Activated CD4-positive, alpha-beta T cell treated with anti-CD3 and anti-CD28 coated beads, Interleukin-2, amount 10 ng/mL, durations not matched to agents 7 days and 5 days (primary cell): Measurements from ENCODE around the gene TTC7B. TPM values are rescaled to one million over a fixed set of nuclear protein-coding genes. Genes with fewer than 3 reads are reported as not detected.

ENCODE experiments used
- CTCF ChIA-PET: fragments of 350-600 bp; sonication (Branson Sonifier 250); formaldehyde crosslinking; loops from one replicate; lab custom pipeline; 2021; ENCODE audit warnings: antibody characterized with exemption; lab: Charles Lee
- POLR2A ChIA-PET: fragments of 350-600 bp; sonication (Branson Sonifier 250); formaldehyde crosslinking; loops from one replicate; lab custom pipeline; 2021; ENCODE audit warnings: antibody characterized with exemption; lab: Charles Lee
- DNase-seq: peaks from one replicate; pipeline ENCODE4 v3.0.0-alpha.2; 2020
- H3K27ac Mint-ChIP-seq: one replicate; pipeline ENCODE4 v1.8.0; 2021; ENCODE audit warnings: mild to moderate bottlenecking, moderate library complexity, mixed read lengths
- H3K27me3 Mint-ChIP-seq: one replicate; pipeline ENCODE4 v1.8.0; 2021; ENCODE audit warnings: mixed read lengths
- H3K36me3 Mint-ChIP-seq: one replicate; pipeline ENCODE4 v1.8.0; 2021; ENCODE audit warnings: low read depth, mixed read lengths
- H3K4me1 Mint-ChIP-seq: one replicate; pipeline ENCODE4 v1.8.0; 2021; ENCODE audit warnings: mixed read lengths
- H3K4me3 Mint-ChIP-seq: one replicate; pipeline ENCODE4 v1.8.0; 2021; ENCODE audit warnings: mild to moderate bottlenecking, moderate library complexity, mixed read lengths
- H3K9me3 Mint-ChIP-seq: one replicate; pipeline ENCODE4 v1.8.0; 2021; ENCODE audit warnings: mixed read lengths
- total RNA-seq, 2 experiments: library from RNA; stranded (reverse); gene quantifications; one replicate each; pipeline ENCODE4 v1.2.3, GENCODE V29; 2021

The TTC7B gene
- total RNA-seq, 2 experiments from 2014 or later: 2.7 to 2.9 TPM

DNA sequence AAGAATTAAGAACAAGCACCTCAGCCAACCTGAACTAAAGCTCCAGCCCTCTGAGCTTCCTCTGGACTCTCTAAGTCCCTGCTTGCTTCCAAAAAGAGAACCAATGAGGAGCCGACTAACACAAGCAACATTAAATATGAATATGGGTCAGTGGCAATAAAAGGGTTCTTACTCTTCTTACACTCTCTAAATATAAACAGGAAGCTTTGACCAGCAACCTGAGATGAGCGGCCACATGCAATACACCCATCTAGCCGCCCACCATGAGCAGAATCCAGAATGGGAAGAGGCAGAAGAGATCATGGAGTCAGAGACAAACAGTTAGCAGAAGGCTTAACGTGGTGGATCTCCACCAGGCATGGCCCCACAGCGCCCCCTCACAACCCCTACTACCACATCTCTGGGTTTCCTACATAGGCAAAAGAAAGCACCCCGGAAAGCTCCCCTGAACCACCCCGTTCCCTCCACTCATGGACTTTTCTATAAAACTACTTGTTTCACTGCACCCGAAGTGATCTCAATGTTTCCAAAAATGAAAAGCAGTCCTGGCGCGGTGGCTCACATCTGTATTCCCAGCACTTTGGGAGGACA, 59.4 kb downstream of the TTC7B start:
- ChIA-PET CTCF (interaction anchor here (0.6 to 4.7 kb wide), 6 partner anchors 7 to 609 kb away, joined by 3 to 37 read pairs (median 6); no protein-coding TSS in a partner anchor), POLR2A (no interaction called here)
- H3K27me3 Mint-ChIP-seq: peaks cover 15% of the 10 kb centered on the region
- H3K27ac Mint-ChIP-seq: no peak overlapping the region
- peaks cover 17% of the 10 kb centered on the region for H3K4me1 Mint-ChIP-seq
- no peak overlapping the region for H3K4me3 Mint-ChIP-seq
- DNase-seq: no peak
- H3K36me3 Mint-ChIP-seq: no peaks in the 10 kb centered on the region
- no peaks in the 10 kb centered on the region for H3K9me3 Mint-ChIP-seq

GRCh38 chr14:90755661-90756304, 60.4 kb downstream of the TTC7B start:
- Mint-ChIP-seq H3K36me3 (no peaks in the 10 kb centered on the region), H3K27me3 (peaks cover 12% of the 10 kb centered on the region), H3K4me3 (no peak overlapping the region), H3K9me3 (no peaks in the 10 kb centered on the region), H3K27ac (no peak overlapping the region), H3K4me1 (peaks cover 17% of the 10 kb centered on the region)
- no peak for DNase-seq
- ChIA-PET POLR2A (no interaction called here), CTCF (interaction anchor here (0.6 to 0.8 kb wide), 2 partner anchors 45 to 356 kb away, joined by 3 read pairs; no protein-coding TSS in a partner anchor)

GRCh38 chr14:90753456-90754005, 62.7 kb downstream of the TTC7B start:
- no peak overlapping the region for H3K4me3 Mint-ChIP-seq
- CTCF ChIA-PET: interaction anchor here (1.1 kb wide), 1 partner anchor 30 kb away, joined by 3 read pairs; no protein-coding TSS in a partner anchor
- H3K36me3 Mint-ChIP-seq: peaks cover 2% of the 10 kb centered on the region
- POLR2A ChIA-PET: no interaction called here
- no peak overlapping the region for H3K27ac Mint-ChIP-seq
- peaks cover 12% of the 10 kb centered on the region for H3K9me3 Mint-ChIP-seq
- DNase-seq: no peak
- H3K4me1 Mint-ChIP-seq: peaks cover 7% of the 10 kb centered on the region
- peaks cover 16% of the 10 kb centered on the region for H3K27me3 Mint-ChIP-seq

- H3K9me3 Mint-ChIP-seq: peaks cover 15% of the 10 kb centered on the region
- no peaks in the 10 kb centered on the region for H3K4me1 Mint-ChIP-seq
- DNase-seq: no peak
- no peak overlapping the region for H3K27ac Mint-ChIP-seq
- peaks cover 25% of the 10 kb centered on the region for H3K27me3 Mint-ChIP-seq
- no peak overlapping the region for H3K4me3 Mint-ChIP-seq
- POLR2A ChIA-PET: no interaction called here
- H3K36me3 Mint-ChIP-seq: peaks cover 2% of the 10 kb centered on the region
- CTCF ChIA-PET: interaction anchor here (1.1 to 2.5 kb wide), 2 partner anchors 7 to 28 kb away, joined by 3 to 9 read pairs; no protein-coding TSS in a partner anchor
Measured at GRCh38 chr14:90750701-90751100, 65.5 kb downstream of the TTC7B start.

DNA sequence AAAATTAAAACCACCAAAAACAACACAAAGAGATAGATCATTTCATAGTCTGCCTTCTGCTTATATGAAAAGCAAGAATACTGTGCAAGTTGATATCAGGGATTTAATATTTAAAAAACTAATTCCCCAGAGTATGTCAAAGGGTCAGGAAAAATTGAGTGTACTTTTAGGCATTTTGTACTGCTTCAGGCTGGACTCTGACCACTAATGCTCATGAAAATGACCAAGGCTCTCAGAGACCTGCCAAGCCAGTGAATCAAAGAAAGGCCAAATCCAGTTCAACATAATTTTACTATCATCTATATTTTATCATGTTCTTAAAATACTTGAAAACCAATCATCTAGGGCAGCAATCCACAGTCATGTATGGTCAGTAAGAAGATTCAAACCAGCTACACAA, 66.0 kb downstream of the TTC7B start:
- POLR2A ChIA-PET: no interaction called here
- Mint-ChIP-seq H3K4me3 (no peak overlapping the region), H3K27me3 (peaks cover 27% of the 10 kb centered on the region), H3K4me1 (no peaks in the 10 kb centered on the region), H3K27ac (no peak overlapping the region), H3K9me3 (peaks cover 15% of the 10 kb centered on the region), H3K36me3 (peaks cover 2% of the 10 kb centered on the region)
- CTCF ChIA-PET: interaction anchor here (1.1 to 2.5 kb wide), 2 partner anchors 8 to 29 kb away, joined by 3 to 9 read pairs; no protein-coding TSS in a partner anchor
- DNase-seq: no peak

DNA sequence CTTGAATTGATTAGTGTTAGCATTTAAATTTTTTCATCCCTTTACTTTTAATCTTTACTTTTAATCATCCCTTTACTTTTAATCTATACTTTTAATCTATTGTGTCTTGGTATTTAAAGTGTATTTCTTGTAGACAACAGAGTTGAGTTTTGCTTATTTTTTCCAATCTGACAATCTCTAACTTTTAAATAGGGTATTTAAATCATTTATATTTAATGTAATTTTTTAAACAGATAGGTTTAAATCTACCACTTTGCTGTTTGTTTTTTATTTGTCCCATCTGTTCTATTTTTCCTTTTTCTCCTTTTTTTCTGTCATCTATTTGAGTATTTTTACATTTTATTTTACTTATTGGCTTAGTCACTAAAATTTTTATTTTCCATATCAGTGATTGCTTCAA, 68.3 kb downstream of the TTC7B start:
- Mint-ChIP-seq H3K27ac (no peak overlapping the region), H3K4me3 (no peak overlapping the region), H3K9me3 (peaks cover 15% of the 10 kb centered on the region), H3K27me3 (peaks cover 23% of the 10 kb centered on the region), H3K4me1 (no peaks in the 10 kb centered on the region), H3K36me3 (peaks cover 2% of the 10 kb centered on the region)
- ChIA-PET POLR2A (no interaction called here), CTCF (no interaction called here)
- no peak for DNase-seq

- POLR2A ChIA-PET: no interaction called here
- H3K36me3 Mint-ChIP-seq: no peaks in the 10 kb centered on the region
- CTCF ChIA-PET: interaction anchor here (1.4 to 1.6 kb wide), 2 partner anchors 8 to 14 kb away, joined by 3 to 5 read pairs; no protein-coding TSS in a partner anchor
- no peak for DNase-seq
- H3K9me3 Mint-ChIP-seq: peaks cover 6% of the 10 kb centered on the region
- no peaks in the 10 kb centered on the region for H3K4me1 Mint-ChIP-seq
- H3K27me3 Mint-ChIP-seq: peaks cover 19% of the 10 kb centered on the region
- H3K27ac Mint-ChIP-seq: no peak overlapping the region
- H3K4me3 Mint-ChIP-seq: no peak overlapping the region
Measured at GRCh38 chr14:90743826-90744225, 72.4 kb downstream of the TTC7B start.

DNA sequence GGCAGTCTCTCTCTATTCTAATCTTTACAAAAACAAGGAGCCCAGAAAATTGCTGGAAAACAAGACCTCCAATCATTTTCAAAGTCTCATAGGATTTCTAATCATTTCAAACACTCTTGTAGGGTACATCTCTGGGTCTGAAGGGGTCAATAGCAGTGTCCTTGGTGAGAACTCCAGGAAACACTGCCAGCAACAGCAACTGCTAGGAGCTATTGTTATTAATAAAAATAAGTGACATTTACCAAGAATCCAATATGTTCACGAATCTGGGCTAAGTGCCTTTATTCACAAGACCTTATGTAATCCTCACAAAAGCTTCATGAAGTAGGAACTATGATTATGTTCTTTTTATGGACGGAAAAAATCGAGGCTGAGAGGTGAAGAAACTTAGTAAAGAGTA, 72.8 kb downstream of the TTC7B start:
- Mint-ChIP-seq H3K4me3 (no peak overlapping the region), H3K27me3 (peaks cover 19% of the 10 kb centered on the region), H3K4me1 (no peaks in the 10 kb centered on the region), H3K9me3 (peaks cover 2% of the 10 kb centered on the region), H3K36me3 (no peaks in the 10 kb centered on the region), H3K27ac (no peak overlapping the region)
- DNase-seq: no peak
- ChIA-PET POLR2A (no interaction called here), CTCF (interaction anchor here (1.4 to 1.6 kb wide), 2 partner anchors 9 to 15 kb away, joined by 3 to 5 read pairs; no protein-coding TSS in a partner anchor)

- POLR2A ChIA-PET: no interaction called here
- Mint-ChIP-seq H3K36me3 (no peaks in the 10 kb centered on the region), H3K4me1 (no peaks in the 10 kb centered on the region), H3K27ac (no peak overlapping the region), H3K4me3 (no peak overlapping the region), H3K27me3 (peaks cover 19% of the 10 kb centered on the region), H3K9me3 (peaks cover under 1% of the 10 kb centered on the region)
- CTCF ChIA-PET: no interaction called here
- DNase-seq: no peak
Measured at GRCh38 chr14:90742729-90743128, 73.5 kb downstream of the TTC7B start.

DNA sequence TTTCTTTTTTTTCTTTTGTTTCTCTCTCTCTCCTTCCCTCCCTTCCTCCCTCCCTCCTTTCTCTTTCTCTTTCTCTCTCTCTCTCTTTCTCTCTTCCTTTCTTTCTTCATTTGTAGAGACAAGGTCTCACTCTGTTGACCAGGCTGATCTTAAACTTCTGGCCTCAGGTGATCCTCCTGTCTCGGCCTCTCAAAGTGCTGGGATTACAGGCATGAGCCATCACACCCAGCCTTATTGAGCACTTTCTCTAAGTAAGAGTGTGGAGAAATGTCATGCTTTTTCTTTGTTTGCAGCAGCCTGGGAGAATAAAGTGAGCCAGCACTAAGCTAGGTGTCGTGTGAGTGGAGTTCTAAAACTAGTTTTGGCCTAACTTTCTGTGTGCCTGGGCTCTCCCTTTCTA, 74.0 kb downstream of the TTC7B start:
- ChIA-PET POLR2A (no interaction called here), CTCF (interaction anchor here (0.6 kb wide), 1 partner anchor 367 kb away, joined by 3 read pairs; no protein-coding TSS in a partner anchor)
- Mint-ChIP-seq H3K36me3 (no peaks in the 10 kb centered on the region), H3K4me1 (no peaks in the 10 kb centered on the region), H3K4me3 (no peak overlapping the region), H3K9me3 (no peaks in the 10 kb centered on the region), H3K27ac (no peak overlapping the region), H3K27me3 (peaks cover 14% of the 10 kb centered on the region)
- no peak for DNase-seq

GRCh38 chr14:90741682-90741946, 74.6 kb downstream of the TTC7B start:
- CTCF ChIA-PET: interaction anchor here (0.6 kb wide), 1 partner anchor 367 kb away, joined by 3 read pairs; no protein-coding TSS in a partner anchor
- POLR2A ChIA-PET: no interaction called here

DNA sequence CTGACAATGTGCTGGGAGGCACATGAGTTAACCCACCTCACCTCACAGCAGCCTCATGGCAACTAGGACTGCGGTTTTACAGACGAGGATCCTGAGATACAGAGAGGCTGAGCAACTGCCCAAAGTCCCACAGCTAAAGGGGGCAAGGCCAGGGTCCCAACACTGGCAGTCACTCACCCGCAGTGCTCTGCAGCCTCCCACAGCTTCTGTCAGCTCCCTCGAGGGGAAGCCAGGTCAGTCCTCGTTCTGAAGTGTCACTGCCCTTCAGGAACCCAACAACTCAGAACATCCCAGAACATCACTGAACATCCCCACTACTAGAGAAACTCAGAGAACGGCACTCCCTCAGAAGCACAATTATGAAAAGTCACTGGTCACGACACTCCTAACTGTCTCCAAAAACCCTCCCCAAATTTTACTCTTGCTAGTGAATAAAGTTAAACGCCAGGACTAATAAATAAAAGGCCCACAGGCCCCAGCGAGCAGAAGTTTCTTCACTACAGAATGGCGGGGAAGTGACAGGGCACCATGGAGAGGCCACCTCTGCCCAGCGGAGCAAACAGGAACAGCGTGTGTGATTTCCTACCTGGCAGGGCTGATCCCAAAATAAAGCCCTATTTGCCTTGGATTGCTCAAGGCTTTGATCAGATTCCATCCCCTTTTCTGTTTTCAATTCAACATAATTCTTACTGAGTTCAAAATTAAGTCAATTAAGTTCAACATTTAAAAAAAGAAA, 75.1 kb downstream of the TTC7B start:
- Mint-ChIP-seq H3K4me3 (no peak overlapping the region), H3K9me3 (no peaks in the 10 kb centered on the region), H3K4me1 (no peaks in the 10 kb centered on the region), H3K27ac (no peak overlapping the region), H3K27me3 (peaks cover 5% of the 10 kb centered on the region), H3K36me3 (no peaks in the 10 kb centered on the region)
- CTCF ChIA-PET: no interaction called here
- DNase-seq: no peak
- POLR2A ChIA-PET: no interaction called here

More at GRCh38 chr14:90741682-90741946, 74.6 kb downstream of the TTC7B start:
- DNase-seq: no peak
- Mint-ChIP-seq H3K27me3 (peaks cover 8% of the 10 kb centered on the region), H3K4me1 (no peaks in the 10 kb centered on the region), H3K4me3 (no peak overlapping the region), H3K36me3 (no peaks in the 10 kb centered on the region), H3K27ac (no peak overlapping the region), H3K9me3 (no peaks in the 10 kb centered on the region)
